Activated naive CD4-positive, alpha-beta T cell treated with anti-CD3 and anti-CD28 coated beads, Interleukin-2, amount 50 U/mL, for 24 hours (primary cell): ENCODE data around the gene GAS5.

Experiments used
- H3K27ac Mint-ChIP-seq: one replicate; pipeline ENCODE4 v1.8.0; 2021; ENCODE audit warnings: mild to moderate bottlenecking, mixed read lengths
- H3K27me3 Mint-ChIP-seq: one replicate; pipeline ENCODE4 v1.8.0; 2021; ENCODE audit warnings: mixed read lengths
- H3K36me3 Mint-ChIP-seq: one replicate; pipeline ENCODE4 v1.8.0; 2021; ENCODE audit warnings: mixed read lengths
- H3K4me1 Mint-ChIP-seq: one replicate; pipeline ENCODE4 v1.8.0; 2021; ENCODE audit warnings: mixed read lengths
- H3K4me3 Mint-ChIP-seq: one replicate; pipeline ENCODE4 v1.8.0; 2021; ENCODE audit warnings: mild to moderate bottlenecking, mixed read lengths
- H3K9me3 Mint-ChIP-seq: one replicate; pipeline ENCODE4 v1.8.0; 2021; ENCODE audit warnings: mixed read lengths

GAS5 gene

GRCh38 chr1:173867753-173868265, at the start of gene GAS5:
GAS5 (minus strand) TSS chr1:173867989.
- Mint-ChIP-seq H3K4me3 (peak within 1 kb of the TSS; percentile 98), H3K36me3 (peaks cover 51% of the 10 kb centered on the region), H3K27me3 (no peaks in the 10 kb centered on the region), H3K27ac (peak within 1 kb of the TSS; percentile 99), H3K9me3 (no peaks in the 10 kb centered on the region), H3K4me1 (peaks cover 55% of the 10 kb centered on the region)

GRCh38 chr1:173917149-173917548, 49.4 kb upstream of the GAS5 start, which contains the start of gene SERPINC1:
SERPINC1 (minus strand) TSS chr1:173917327; CDS start chr1:173917259, 68 bp downstream.
- H3K4me1 Mint-ChIP-seq = no peaks in the 10 kb centered on the region
- no peaks in the 10 kb centered on the region for H3K9me3 Mint-ChIP-seq
- no peaks in the 10 kb centered on the region for H3K27me3 Mint-ChIP-seq
- H3K36me3 Mint-ChIP-seq = no peaks in the 10 kb centered on the region
- no peak within 1 kb of the TSS for H3K27ac Mint-ChIP-seq
- H3K4me3 Mint-ChIP-seq = no peak within 1 kb of the TSS

GRCh38 chr1:173916667-173917066, 48.9 kb upstream of the GAS5 start:
- H3K4me1 Mint-ChIP-seq = no peaks in the 10 kb centered on the region
- no peaks in the 10 kb centered on the region for H3K27me3 Mint-ChIP-seq
- H3K27ac Mint-ChIP-seq = no peak overlapping the region
- no peaks in the 10 kb centered on the region for H3K36me3 Mint-ChIP-seq
- H3K9me3 Mint-ChIP-seq = no peaks in the 10 kb centered on the region
- H3K4me3 Mint-ChIP-seq = no peak overlapping the region

GRCh38 chr1:173915596-173915995, 47.8 kb upstream of the GAS5 start:
- Mint-ChIP-seq H3K4me3 (no peak overlapping the region), H3K27ac (no peak overlapping the region), H3K36me3 (peaks cover 2% of the 10 kb centered on the region), H3K9me3 (no peaks in the 10 kb centered on the region), H3K27me3 (no peaks in the 10 kb centered on the region), H3K4me1 (no peaks in the 10 kb centered on the region)

- no peak overlapping the region for H3K4me3 Mint-ChIP-seq
- H3K9me3 Mint-ChIP-seq = no peaks in the 10 kb centered on the region
- no peaks in the 10 kb centered on the region for H3K27me3 Mint-ChIP-seq
- H3K36me3 Mint-ChIP-seq = peaks cover 2% of the 10 kb centered on the region
- H3K4me1 Mint-ChIP-seq = no peaks in the 10 kb centered on the region
- no peak overlapping the region for H3K27ac Mint-ChIP-seq
Measured at GRCh38 chr1:173914366-173914871, 46.6 kb upstream of the GAS5 start.

GRCh38 chr1:173913111-173913510, 45.3 kb upstream of the GAS5 start:
- Mint-ChIP-seq H3K4me1 (no peaks in the 10 kb centered on the region), H3K27ac (no peak overlapping the region), H3K27me3 (no peaks in the 10 kb centered on the region), H3K9me3 (no peaks in the 10 kb centered on the region), H3K36me3 (peaks cover 6% of the 10 kb centered on the region), H3K4me3 (no peak overlapping the region)

GRCh38 chr1:173903827-173904531, 36.2 kb upstream of the GAS5 start:
- Mint-ChIP-seq H3K4me3 (no peak overlapping the region), H3K4me1 (peaks cover 21% of the 10 kb centered on the region), H3K27ac (no peak overlapping the region), H3K9me3 (no peaks in the 10 kb centered on the region), H3K36me3 (peaks cover 9% of the 10 kb centered on the region), H3K27me3 (no peaks in the 10 kb centered on the region)

- Mint-ChIP-seq H3K27ac (no peak overlapping the region), H3K9me3 (no peaks in the 10 kb centered on the region), H3K27me3 (no peaks in the 10 kb centered on the region), H3K4me3 (no peak overlapping the region), H3K36me3 (peaks cover 12% of the 10 kb centered on the region), H3K4me1 (peaks cover 25% of the 10 kb centered on the region)
Measured at GRCh38 chr1:173900992-173901391, 33.2 kb upstream of the GAS5 start.

GRCh38 chr1:173900427-173900826, 32.6 kb upstream of the GAS5 start:
- H3K4me1 Mint-ChIP-seq = peaks cover 29% of the 10 kb centered on the region
- H3K4me3 Mint-ChIP-seq = no peak overlapping the region
- no peak overlapping the region for H3K27ac Mint-ChIP-seq
- H3K9me3 Mint-ChIP-seq = no peaks in the 10 kb centered on the region
- H3K36me3 Mint-ChIP-seq = peaks cover 12% of the 10 kb centered on the region
- H3K27me3 Mint-ChIP-seq = no peaks in the 10 kb centered on the region

- H3K36me3 Mint-ChIP-seq = peaks cover 25% of the 10 kb centered on the region
Measured at GRCh38 chr1:173894189-173894588, 26.4 kb upstream of the GAS5 start.

GRCh38 chr1:173893611-173894010, 25.8 kb upstream of the GAS5 start:
- peaks cover 34% of the 10 kb centered on the region for H3K4me1 Mint-ChIP-seq
- no peak overlapping the region for H3K27ac Mint-ChIP-seq
- no peaks in the 10 kb centered on the region for H3K9me3 Mint-ChIP-seq
- no peaks in the 10 kb centered on the region for H3K27me3 Mint-ChIP-seq
- peaks cover 26% of the 10 kb centered on the region for H3K36me3 Mint-ChIP-seq
- no peak overlapping the region for H3K4me3 Mint-ChIP-seq

More at GRCh38 chr1:173894189-173894588, 26.4 kb upstream of the GAS5 start:
- H3K4me3 Mint-ChIP-seq = no peak overlapping the region
- no peaks in the 10 kb centered on the region for H3K9me3 Mint-ChIP-seq
- H3K27ac Mint-ChIP-seq = no peak overlapping the region
- peaks cover 37% of the 10 kb centered on the region for H3K4me1 Mint-ChIP-seq
- H3K27me3 Mint-ChIP-seq = no peaks in the 10 kb centered on the region

- Mint-ChIP-seq H3K9me3 (no peaks in the 10 kb centered on the region), H3K36me3 (peaks cover 40% of the 10 kb centered on the region), H3K27ac (no peak overlapping the region), H3K27me3 (no peaks in the 10 kb centered on the region), H3K4me1 (peaks cover 60% of the 10 kb centered on the region), H3K4me3 (no peak overlapping the region)
Measured at GRCh38 chr1:173889885-173890284, 22.1 kb upstream of the GAS5 start.

GRCh38 chr1:173888749-173889148, 21.0 kb upstream of the GAS5 start:
- H3K27me3 Mint-ChIP-seq = no peaks in the 10 kb centered on the region
- peaks cover 60% of the 10 kb centered on the region for H3K4me1 Mint-ChIP-seq
- H3K9me3 Mint-ChIP-seq = no peaks in the 10 kb centered on the region
- H3K27ac Mint-ChIP-seq = no peak overlapping the region
- H3K36me3 Mint-ChIP-seq = peaks cover 36% of the 10 kb centered on the region
- no peak overlapping the region for H3K4me3 Mint-ChIP-seq

- Mint-ChIP-seq H3K36me3 (peaks cover 34% of the 10 kb centered on the region), H3K27me3 (no peaks in the 10 kb centered on the region), H3K4me3 (no peak overlapping the region), H3K27ac (no peak overlapping the region), H3K9me3 (no peaks in the 10 kb centered on the region), H3K4me1 (peaks cover 60% of the 10 kb centered on the region)
Measured at GRCh38 chr1:173887627-173888026, 19.8 kb upstream of the GAS5 start.

- Mint-ChIP-seq H3K9me3 (no peaks in the 10 kb centered on the region), H3K4me1 (peaks cover 55% of the 10 kb centered on the region), H3K27me3 (no peaks in the 10 kb centered on the region), H3K27ac (no peak overlapping the region), H3K36me3 (peaks cover 34% of the 10 kb centered on the region), H3K4me3 (no peak overlapping the region)
Measured at GRCh38 chr1:173886746-173887611, 19.2 kb upstream of the GAS5 start.

- Mint-ChIP-seq H3K9me3 (no peaks in the 10 kb centered on the region), H3K4me3 (no peak overlapping the region), H3K4me1 (peaks cover 37% of the 10 kb centered on the region), H3K27ac (no peak overlapping the region), H3K27me3 (no peaks in the 10 kb centered on the region), H3K36me3 (peaks cover 22% of the 10 kb centered on the region)
Measured at GRCh38 chr1:173884701-173885100, 16.9 kb upstream of the GAS5 start.
